Parathyroid adenoma (tissue), 2 donors: ENCODE data around the gene KRT10.

Experiments
- H2AFZ ChIP-seq: fragments of 300-600 bp; sonication (generic); one replicate; pipeline ENCODE4 v1.7.0; 2017; ENCODE audit warnings: antibody characterized with exemption, mild to moderate bottlenecking
- H3K27ac ChIP-seq: fragments of 300-600 bp; sonication (generic); one replicate; pipeline ENCODE4 v1.7.0; 2017
- H3K27me3 ChIP-seq: fragments of 300-600 bp; sonication (generic); one replicate; pipeline ENCODE4 v1.7.0; 2017; ENCODE audit warnings: low read length; ENCODE audit not compliant: control insufficient read depth, insufficient read depth
- H3K36me3 ChIP-seq: fragments of 300-600 bp; sonication (generic); one replicate; pipeline ENCODE4 v1.7.0; 2017; ENCODE audit warnings: low read length; ENCODE audit not compliant: control insufficient read depth, insufficient read depth
- H3K4me1 ChIP-seq: fragments of 300-600 bp; sonication (generic); one replicate; pipeline ENCODE4 v1.7.0; 2017; ENCODE audit warnings: control low read depth
- H3K4me2 ChIP-seq: fragments of 300-600 bp; sonication (generic); one replicate; pipeline ENCODE4 v1.7.0; 2017; ENCODE audit warnings: low read length
- H3K4me3 ChIP-seq: fragments of 300-600 bp; sonication (generic); one replicate; pipeline ENCODE4 v1.7.0; 2017; ENCODE audit warnings: low read depth, low read length
- H3K79me2 ChIP-seq: fragments of 300-600 bp; sonication (generic); one replicate; pipeline ENCODE4 v1.7.0; 2017; ENCODE audit warnings: control low read depth
- H3K9ac ChIP-seq: fragments of 300-600 bp; sonication (generic); one replicate; pipeline ENCODE4 v1.7.0; 2017; ENCODE audit warnings: mild to moderate bottlenecking
- H3K9me3 ChIP-seq: fragments of 300-600 bp; sonication (generic); one replicate; pipeline ENCODE4 v1.7.0; 2017; ENCODE audit warnings: low read length; ENCODE audit not compliant: control insufficient read depth
- CTCF ChIP-seq: fragments of 300-600 bp; sonication (generic); IDR thresholded peaks from one replicate; pipeline ENCODE4 v1.7.0; 2017; ENCODE audit warnings: antibody characterized with exemption, mild to moderate bottlenecking
- donor health status: primary hyperparathyroidism.

The KRT10 gene

GRCh38 chr17:40775945-40776344 is 46.5 kb downstream of the KRT10 start:
- no peak overlapping the region for H2AFZ ChIP-seq
- H3K36me3 ChIP-seq: no peaks in the 10 kb centered on the region
- H3K9ac ChIP-seq: no peak overlapping the region
- H3K27me3 ChIP-seq: no peaks in the 10 kb centered on the region
- no peak overlapping the region for H3K4me3 ChIP-seq
- H3K4me2 ChIP-seq: no peak overlapping the region
- H3K4me1 ChIP-seq: no peaks in the 10 kb centered on the region
- no peaks in the 10 kb centered on the region for H3K9me3 ChIP-seq
- H3K79me2 ChIP-seq: no peaks in the 10 kb centered on the region
- no peak for TF ChIP-seq CTCF
- H3K27ac ChIP-seq: no peak overlapping the region

DNA sequence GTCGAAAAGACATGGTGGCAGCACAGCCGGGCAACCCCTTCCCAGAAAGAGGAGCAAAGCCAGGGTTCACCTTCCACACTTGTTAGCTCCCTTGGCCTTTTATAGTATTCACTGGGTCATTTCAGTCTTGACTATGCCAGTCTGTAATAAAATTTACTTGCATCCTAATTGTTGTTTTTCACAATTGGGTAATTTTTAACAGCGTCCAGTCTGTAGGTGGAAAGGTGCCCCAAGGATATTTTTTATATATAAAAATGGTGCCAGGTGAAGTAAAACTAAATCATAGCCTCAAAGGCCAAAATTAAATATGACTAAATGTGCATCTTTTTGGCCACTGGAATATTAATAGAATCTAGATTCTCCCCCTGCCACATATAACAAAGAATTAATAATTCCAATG is 50.3 kb downstream of the KRT10 start, which contains the start of gene KRT26:
Gene KRT26 (minus strand): TSS at position 101 of the 400 bp plus-strand sequence. CDS start 88 bp downstream, at position 13.
- no peaks in the 10 kb centered on the region for H3K36me3 ChIP-seq
- no peaks in the 10 kb centered on the region for H3K79me2 ChIP-seq
- no peaks in the 10 kb centered on the region for H3K27me3 ChIP-seq
- no peak within 1 kb of the TSS for H3K27ac ChIP-seq
- H3K9ac ChIP-seq: no peak within 1 kb of the TSS
- no peak within 1 kb of the TSS for H3K4me3 ChIP-seq
- no peaks in the 10 kb centered on the region for H3K4me1 ChIP-seq
- no peak within 1 kb of the TSS for H3K4me2 ChIP-seq
- no peak within 1 kb of the TSS for H2AFZ ChIP-seq
- no peaks in the 10 kb centered on the region for H3K9me3 ChIP-seq
- no peak for TF ChIP-seq CTCF
